GM12865 (cell line): ENCODE results near the gene FOXP1.

Source experiments
- DNase-seq: peaks from one replicate; pipeline ENCODE4 v3.0.0; 2010; ENCODE audit warnings: low read depth
- H3K4me3 ChIP-seq: 2 replicates; pipeline ENCODE4 v1.5.1; 2011; ENCODE audit warnings: mild to moderate bottlenecking, low read depth, low read length, control low read depth
- TF ChIP-seq, protein P1 (sequence below): IDR thresholded peaks from 2 replicates; pipeline ENCODE4 v1.5.1; 2011; ENCODE audit warnings: low read length, control low read depth, low read depth, inconsistent platforms; ENCODE audit not compliant: insufficient read depth; ENCODE audit errors: missing control alignments

FOXP1 gene

GRCh38 chr3:71388535-71389120 is 194.9 kb downstream of the FOXP1 start:
- no peak for DNase-seq
- TF ChIP-seq, protein P1, sequence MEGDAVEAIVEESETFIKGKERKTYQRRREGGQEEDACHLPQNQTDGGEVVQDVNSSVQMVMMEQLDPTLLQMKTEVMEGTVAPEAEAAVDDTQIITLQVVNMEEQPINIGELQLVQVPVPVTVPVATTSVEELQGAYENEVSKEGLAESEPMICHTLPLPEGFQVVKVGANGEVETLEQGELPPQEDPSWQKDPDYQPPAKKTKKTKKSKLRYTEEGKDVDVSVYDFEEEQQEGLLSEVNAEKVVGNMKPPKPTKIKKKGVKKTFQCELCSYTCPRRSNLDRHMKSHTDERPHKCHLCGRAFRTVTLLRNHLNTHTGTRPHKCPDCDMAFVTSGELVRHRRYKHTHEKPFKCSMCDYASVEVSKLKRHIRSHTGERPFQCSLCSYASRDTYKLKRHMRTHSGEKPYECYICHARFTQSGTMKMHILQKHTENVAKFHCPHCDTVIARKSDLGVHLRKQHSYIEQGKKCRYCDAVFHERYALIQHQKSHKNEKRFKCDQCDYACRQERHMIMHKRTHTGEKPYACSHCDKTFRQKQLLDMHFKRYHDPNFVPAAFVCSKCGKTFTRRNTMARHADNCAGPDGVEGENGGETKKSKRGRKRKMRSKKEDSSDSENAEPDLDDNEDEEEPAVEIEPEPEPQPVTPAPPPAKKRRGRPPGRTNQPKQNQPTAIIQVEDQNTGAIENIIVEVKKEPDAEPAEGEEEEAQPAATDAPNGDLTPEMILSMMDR, result no peak
- no peak overlapping the region for H3K4me3 ChIP-seq

DNA sequence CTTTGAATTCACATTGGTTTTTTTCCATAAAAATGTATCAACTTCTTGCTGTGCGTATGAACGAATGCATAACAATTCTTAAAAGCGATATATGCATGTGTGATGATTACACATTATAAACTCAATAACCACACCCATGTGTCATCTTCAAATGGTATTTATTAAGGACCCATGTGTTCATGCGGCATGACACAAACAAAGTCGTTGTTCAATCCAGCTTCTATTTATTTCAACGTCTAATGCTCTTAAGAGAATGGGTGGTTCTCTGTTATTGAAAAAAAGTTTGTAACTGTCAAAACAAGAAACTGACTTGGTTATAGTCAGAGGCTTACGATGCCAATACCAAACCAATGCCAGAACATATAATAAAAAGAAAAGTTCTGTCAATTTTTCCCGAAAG is 195.9 kb downstream of the FOXP1 start:
- TF ChIP-seq, protein P1, result no peak
- no peak overlapping the region for H3K4me3 ChIP-seq
- no peak for DNase-seq

DNA sequence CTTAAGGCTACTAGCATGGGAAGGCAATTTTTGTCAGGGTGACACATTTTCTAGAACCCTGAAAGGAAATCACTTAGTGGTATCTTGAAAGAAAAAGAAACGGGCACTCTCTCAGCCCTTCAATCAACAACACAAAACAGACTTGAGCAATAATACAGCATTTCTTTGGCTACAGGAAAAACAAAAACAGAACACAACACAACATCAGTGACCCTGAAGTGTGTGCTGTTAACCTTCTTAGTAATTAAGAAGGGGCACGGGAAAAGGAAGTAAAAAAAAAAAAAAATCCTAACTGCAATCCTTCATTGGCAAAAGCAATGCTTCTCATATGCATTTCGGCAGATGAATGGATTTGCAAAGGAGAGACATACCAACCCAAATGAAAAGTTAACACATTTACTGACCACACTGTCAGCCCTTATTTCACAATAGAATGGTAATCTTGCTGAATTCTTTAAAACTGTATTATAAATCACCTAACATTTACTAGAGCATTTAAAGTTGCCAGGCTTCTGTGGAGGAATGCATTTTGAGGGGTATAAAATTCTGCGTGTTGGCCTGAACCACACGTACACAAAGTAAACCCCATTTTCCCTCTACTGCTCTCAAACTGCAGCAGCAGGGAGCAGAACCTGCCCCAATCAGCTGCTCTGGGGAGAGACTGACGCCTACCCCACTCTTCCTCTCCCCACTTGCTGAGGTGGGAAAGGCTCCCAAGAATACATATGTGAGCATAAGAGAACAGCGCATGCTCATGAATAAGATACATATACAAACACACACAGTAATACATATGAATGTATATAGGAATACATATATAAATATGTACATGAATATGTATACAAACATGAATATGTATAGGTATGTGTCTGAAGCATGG is 198.5 kb downstream of the FOXP1 start:
- no peak for DNase-seq
- no peak overlapping the region for H3K4me3 ChIP-seq
- TF ChIP-seq, protein P1, result no peak

DNA sequence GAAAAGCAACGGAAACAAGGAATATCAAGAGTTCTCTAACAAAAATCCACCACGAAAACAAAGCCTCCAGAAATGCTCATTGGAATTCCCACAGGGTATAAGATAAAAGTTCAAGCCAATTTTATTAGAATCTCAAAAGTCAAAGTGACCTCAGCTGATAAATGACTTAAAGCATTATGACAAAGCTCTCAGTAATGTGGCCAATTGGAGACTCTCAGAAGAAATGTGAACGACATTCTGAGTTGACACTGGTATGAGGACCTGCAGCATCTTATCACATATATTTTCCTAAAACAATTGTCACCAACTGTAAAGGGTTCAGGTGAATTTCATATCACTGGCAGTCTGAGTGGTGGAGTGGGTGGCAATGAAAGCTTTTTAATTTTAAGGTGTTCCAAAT is 199.1 kb downstream of the FOXP1 start:
- TF ChIP-seq, protein P1, result no peak
- no peak overlapping the region for H3K4me3 ChIP-seq
- no peak for DNase-seq

DNA sequence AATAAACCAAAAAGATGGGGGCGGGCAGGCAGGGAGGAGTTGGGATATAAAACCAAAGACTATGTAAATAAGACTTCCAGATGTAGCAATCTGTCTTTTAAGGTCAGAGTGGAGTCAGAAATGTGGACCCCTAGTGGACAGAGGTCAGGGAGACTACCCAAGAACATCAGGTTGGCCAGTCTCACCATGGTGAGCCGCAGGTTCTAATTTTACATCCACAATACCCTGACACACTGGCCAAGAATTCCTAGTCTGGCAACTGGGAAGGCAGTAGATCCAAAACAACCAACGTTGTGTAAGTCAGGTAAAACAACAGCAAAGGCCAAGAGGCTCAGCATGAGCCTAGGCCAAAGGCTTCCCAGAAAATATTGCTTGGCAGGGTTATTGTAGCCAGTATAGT is 203.4 kb downstream of the FOXP1 start:
- H3K4me3 ChIP-seq, result no peak overlapping the region
- DNase-seq, result no peak
- TF ChIP-seq, protein P1, result no peak

GRCh38 chr3:71378509-71378908 is 205.0 kb downstream of the FOXP1 start:
- TF ChIP-seq, protein P1, result no peak
- no peak overlapping the region for H3K4me3 ChIP-seq
- no peak for DNase-seq
